GM21619 (cell line): Measurements from ENCODE around the gene SMCHD1.
"Not testable (repeated sequence)": the region's sequence is repeated elsewhere in the genome, so short reads cannot be mapped to it uniquely, and the experiment has no call there.

Experiments
- ATAC-seq: cut with Tn5 transposase; IDR thresholded peaks from one replicate; pipeline ENCODE4 v1.9.1; 2021; ENCODE audit not compliant: unreplicated experiment

The SMCHD1 gene

DNA sequence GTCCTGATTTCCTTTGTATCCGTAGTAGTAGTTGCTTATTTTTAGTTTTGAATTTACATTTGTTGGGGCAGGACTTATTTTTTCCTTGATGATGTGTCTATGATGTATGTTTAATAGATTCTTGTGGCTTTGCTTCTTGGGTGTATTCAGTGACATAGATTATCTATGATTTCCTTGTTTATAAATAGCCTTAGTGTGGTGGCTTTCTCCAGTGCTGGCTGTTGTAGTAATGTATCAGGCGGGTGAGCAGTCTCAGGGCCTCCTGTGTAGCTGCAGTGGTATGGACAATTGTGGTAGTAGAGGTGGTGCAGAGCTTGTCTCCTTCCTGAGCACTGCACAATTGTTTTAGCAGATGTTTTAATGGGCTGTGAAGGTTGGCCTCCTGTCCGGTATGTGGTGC lies 60.5 kb downstream of the SMCHD1 start:
- no peak for ATAC-seq

DNA sequence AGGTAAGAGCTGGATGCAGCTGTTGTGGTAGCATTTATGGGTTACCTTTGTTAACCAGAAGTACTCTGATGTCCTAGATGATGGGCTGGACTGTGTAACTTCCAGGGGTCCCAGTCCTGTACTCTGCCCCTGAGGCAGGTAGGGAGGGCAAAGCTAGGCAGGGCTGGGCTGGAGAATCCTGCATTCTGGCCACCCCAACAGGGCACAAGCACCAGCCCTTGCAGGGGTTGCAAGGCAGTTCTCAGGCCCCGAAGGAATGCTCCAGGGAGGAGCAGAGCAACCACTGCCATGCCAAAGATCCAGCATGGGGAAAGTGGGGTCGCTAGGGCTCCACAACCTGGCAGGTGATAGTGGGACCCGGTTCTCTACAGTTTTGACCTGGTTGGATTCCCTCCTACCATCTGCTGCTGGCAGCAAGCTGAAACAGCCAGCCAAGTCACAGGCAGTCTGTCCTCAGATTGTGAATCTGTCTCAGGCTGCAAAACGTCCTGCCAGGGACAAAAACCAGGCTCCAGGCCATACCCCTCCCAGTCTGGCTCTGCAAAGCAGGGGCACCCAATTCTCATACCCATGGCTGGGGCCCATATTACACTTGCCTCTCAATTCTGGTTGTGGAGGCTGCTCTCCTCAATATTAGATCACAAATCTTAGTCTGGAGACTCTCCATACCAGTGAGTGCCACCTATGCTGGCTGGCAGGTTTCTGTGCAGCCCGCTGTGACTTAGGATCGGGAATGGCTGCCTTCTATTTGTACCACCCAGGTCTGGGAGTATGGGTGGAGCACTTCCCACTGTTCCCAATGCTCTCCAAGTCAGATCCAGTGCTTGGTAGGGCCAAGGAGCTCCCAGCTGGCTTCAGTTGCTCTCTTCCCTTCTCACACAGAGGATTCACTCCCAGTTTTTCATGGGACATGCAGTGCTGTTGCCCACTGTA lies 61.1 kb downstream of the SMCHD1 start:
- ATAC-seq = no peak

DNA sequence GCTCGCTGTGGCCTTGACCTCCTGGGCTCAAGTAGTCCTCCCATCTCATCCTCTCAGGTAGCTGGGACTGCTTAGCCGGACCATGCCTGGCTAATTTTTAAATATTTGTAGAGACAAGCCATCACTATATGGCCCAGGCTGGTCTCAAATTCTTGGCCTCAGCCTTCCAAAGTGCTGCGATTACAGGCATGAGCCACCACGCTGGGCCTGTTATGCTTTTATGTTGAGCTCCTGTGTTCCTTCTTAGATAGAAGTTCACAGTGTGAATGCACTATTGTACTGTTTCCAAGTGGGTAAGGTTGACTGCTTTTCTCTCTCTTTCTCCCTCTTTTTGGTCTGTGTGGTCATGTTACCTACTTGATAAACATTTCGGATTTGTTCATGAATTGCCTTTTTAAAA lies 61.9 kb downstream of the SMCHD1 start:
- no peak for ATAC-seq

DNA sequence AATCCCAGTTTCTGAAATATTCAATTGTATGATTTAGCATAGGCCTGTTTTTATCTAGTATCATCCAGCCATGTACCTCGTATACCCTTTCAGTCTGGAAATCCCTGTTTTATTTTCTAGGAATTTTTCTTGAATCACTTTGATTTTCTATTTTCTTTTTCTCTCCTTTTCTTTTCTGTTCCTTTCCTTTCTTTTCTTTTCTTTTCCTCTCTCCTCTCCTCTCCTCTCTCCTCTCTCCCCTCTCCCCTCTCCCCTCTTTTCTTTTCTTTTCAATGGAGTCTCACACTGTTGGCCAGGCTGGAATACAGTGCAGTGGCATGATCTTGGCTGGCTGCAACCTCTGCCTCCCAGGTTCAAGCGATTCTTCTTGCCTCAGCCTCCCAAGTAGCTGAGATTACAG lies 63.5 kb downstream of the SMCHD1 start:
- no peak for ATAC-seq

DNA sequence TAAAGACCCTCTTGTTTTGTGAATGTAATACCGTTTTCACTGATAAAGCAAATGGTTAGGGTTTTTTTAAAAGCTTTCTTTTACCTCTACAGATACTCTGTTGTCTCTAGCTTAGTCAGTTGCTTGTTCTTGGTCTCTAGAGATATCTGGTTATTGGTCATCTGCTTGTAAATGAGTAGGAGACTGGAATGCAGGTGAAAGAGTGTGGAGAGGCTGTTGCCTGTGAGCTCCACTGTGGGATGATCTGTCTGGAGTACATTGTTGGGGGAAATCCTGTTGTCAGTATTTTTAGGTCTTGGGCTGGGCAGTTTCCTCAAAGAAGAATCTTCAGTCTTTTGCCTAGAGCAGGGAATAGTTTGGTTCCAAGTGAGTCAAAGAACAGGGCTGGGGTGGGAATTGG lies 67.7 kb downstream of the SMCHD1 start:
- no peak for ATAC-seq

DNA sequence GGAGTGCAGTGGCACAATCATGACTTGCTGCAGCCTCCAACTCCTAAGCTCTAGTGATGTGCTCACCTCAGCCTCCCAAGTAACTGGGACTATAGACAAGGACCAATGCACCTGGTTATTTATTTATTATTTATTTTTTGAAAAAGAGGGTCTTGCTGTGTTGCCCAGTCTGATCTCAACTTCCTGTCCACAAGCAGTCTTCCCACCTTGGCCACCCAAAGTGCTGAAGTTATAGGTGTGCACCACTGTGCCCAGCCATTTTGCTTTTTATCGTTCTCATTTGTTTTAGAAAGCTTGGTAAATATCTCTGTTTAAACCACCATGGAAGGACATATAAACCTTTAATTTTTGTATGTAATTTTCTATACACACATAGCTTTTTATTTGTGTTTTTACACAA lies 74.2 kb downstream of the SMCHD1 start:
- ATAC-seq = no peak

DNA sequence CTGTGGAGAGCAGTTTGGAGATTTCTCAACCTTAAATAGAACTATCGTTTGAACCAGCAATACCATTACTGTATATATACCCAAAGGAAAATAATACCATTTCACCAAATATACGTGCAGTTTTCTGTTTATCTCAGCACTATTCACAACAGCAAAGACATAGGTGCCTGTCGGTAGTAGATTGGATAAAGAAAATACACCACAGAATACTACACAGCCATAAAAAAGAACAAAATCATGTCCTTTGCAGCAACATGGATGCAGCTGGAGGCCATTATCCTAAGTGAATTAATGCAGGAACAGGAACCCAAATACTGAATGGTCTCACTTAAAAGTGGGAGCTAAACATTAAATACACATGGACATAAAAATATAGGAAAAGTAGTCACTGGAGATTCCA lies 81.3 kb downstream of the SMCHD1 start:
- no peak for ATAC-seq

DNA sequence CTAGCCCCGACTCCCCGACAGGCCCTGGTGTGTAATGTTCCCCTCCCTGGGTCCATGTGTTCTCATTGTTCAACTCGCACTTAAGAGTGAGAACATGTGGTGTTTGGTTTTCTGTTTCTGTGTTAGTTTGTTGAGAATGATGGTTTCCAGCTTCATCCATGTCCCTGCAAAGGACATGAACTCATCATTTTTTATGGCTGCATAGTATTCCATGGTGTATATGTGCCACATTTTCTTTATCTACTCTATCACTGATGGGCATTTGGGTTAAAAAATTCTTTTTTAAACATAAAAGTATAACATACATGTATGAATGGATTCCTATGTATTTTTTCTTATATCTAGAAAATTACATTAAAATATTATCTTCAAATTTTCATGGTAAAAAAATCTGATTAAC lies 84.6 kb downstream of the SMCHD1 start:
- not testable (repeated sequence) for ATAC-seq

DNA sequence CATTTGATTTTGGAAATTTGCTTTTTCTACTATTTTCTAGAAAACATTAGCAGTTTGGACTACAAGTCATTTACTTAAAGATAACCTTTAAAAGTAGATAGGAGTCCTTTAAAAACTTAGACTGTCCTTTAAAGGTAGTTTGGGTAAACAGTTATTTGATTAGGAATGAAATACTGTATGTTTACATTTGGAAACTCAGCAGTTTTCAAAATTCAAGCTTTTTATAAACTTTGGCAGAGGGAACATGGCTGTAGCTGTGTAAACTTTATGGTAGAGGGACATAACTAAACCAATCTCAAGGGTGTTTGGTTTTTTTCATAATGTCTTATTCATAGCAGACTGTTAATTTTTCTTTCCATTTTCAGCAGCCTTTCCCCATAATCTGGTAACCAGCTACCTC lies 90.7 kb downstream of the SMCHD1 start:
- ATAC-seq = no peak

DNA sequence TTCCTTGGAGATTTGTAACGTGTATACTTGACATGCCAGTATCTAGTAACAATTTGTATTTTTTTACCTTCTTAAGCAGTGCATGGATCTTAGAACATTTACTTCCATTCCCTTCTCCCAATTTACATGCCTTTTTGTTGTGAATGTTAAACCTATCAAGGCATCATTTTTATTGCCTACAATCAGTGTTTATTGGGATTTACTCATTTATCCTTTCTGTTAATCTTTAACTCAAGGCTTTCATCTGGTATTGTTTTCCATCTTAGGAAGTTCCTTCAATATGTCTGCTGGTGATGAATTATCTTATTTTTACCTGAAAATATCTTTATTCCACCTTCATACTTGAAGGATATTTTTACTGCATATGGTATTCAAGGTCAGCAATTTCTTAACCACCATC lies 102.8 kb downstream of the SMCHD1 start:
- no peak for ATAC-seq

DNA sequence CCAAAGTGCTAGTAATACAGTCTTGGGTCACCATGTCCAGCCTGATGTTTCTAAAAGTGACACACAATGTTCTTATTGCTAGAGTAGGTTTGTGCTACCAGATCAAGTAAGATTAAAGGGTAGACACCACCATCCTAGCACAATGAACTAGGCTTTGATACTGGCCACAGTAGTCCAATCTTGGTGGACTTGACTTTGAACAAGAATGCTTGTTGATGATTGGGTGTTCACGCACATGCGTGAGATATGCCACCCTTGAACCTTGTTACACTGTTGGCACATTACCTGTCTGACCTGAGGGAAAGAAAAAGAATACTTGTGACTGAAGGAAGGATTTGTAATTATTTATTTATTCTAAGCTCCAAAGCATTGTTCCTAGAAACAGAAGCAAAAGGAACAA lies 119.1 kb downstream of the SMCHD1 start:
- ATAC-seq = no peak

DNA sequence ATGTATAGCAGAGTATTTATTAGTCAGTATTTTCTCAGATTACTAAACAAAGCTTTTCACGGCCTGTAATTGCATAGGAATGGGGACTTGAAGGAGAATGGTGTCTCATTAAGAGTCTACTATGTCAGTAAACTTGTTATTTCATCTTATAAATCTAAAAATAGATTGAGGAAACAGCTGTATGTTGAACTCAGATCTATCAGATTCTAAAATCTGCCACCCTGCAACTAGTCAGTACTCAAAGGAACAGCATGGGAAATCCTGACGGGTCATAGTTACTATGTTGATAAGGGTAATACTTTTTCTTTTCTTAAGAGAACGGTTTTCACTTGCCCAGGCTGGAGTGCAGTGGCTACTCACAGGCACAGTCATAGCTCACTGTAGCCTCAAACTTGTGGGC lies 121.1 kb downstream of the SMCHD1 start:
- no peak for ATAC-seq

DNA sequence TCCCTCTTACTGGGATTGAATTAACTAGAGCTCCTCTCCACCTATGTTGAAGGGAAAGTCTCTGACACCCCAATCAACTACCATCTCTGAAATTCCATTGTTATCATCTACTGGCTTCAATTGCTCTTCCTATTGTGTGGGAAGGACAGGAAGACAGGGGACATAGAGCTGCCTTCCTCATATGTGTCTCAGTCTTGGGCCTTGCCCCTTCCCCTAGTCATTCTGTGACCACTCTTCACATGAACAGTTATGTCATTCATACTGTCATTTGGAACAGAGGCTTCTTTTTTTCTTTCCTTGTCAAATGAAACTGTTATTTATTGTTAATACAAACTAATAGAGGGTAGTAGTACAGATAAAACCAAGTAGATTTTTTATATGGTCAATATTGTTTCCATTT lies 121.7 kb downstream of the SMCHD1 start:
- no peak for ATAC-seq

DNA sequence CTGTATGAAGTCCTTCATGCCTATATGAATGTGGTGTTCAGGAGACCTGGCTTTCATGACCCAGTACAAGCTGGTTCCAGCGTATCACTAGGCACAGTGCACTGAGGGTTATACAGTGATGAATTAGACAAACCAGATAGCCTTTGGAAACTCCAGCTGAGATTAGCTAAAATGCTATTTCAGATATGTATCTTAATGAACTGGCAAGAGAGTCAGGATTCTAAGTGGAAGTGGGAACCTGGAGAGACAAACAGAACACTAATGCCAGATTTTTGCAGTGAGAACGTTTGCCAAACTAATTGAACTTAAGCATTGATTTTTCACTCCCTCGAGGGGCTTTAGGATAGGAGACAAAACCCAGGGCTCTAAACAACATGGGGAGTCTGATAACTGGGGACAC lies 125.2 kb downstream of the SMCHD1 start:
- ATAC-seq = no peak

DNA sequence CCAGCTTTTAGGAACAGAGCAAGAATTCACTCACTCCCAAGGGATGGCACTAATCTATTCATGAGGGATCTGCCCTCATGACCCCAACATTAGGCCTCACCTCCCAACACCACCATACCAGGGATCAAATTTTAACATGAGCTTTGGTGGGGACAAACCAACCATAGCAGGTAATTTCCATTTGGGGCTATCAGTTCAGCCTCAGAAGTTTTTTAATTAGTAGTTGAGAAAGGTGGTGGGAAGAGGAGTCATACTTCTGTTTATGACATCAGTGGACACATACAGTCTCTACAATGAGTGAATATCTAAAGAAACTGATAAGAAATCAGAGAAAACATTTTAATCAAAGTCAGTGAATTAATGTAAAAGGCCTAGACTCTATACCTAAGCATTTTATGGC lies 131.7 kb downstream of the SMCHD1 start:
- ATAC-seq = no peak

DNA sequence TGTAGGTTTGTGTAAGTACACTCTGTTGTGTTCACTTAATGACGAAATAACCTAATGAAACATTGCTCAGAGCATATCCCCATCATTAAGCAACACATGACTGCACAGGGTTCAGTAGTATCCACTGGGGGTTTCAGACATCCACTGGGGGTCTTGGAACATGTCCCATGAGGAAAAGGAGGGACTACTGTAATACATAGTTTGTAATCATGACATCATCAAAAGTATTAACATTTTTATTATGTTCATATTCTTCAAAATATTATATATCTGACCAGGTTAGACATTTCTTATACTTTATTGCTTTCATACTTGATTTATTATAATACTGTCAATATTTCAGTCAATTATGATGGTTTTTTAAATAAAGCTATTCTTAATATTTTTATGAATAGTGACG lies 136.9 kb downstream of the SMCHD1 start:
- no peak for ATAC-seq

DNA sequence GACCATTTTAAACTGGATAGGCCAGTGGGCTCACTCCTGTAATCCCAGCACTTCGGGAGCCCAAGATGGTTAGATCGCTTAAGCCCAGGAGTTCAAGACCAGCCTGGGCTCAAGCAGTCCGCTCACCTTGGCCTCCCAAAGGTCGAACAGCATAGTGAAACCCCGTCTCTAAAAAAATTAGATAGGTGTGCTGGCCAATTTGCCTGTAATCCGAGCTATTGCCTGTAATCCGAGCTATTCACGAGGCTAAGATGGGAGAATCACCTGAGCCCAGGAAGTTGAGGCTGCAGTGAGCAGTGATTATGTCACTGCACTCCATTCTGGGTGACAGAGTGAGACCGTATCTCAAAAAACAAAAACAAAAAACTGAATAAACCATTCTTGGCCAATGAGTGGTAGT lies 138.6 kb downstream of the SMCHD1 start:
- ATAC-seq = no peak

DNA sequence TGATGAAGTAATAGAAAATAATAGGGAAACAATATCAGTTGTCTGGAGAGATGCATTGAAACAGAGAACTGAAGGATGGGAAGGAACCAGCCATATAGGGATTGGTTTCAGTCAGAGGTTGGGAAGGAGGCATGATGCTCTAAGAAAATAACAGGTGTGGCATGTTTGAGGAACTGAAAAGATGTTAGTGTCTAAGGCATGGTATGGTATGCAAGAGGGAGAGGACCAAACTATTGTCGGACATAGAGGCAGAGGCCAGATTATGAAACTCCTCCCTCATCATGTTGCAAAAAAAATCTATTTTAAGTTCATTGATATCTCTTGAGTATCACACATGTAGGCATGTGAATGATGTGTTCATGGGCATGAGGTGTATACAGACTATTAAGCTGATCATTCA lies 142.4 kb downstream of the SMCHD1 start:
- ATAC-seq = no peak

DNA sequence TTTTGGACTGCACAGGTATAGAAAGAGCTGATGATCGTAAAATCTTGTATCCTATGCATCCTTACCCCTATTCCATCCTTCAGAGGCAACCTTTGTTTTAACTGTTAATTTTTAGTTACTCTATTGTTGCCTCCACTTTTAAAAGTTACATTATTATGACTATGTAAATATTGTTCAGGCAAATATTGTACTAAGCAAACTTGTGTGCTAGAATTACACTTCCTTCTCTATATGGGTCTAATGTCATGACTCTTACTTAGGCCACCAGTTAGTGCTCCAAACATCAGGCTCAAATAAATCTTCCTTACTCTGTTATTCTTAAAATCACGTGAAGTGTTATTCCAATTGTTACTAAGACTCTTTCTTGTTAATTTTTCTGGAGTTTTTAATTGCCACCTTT lies 143.8 kb downstream of the SMCHD1 start:
- no peak for ATAC-seq

DNA sequence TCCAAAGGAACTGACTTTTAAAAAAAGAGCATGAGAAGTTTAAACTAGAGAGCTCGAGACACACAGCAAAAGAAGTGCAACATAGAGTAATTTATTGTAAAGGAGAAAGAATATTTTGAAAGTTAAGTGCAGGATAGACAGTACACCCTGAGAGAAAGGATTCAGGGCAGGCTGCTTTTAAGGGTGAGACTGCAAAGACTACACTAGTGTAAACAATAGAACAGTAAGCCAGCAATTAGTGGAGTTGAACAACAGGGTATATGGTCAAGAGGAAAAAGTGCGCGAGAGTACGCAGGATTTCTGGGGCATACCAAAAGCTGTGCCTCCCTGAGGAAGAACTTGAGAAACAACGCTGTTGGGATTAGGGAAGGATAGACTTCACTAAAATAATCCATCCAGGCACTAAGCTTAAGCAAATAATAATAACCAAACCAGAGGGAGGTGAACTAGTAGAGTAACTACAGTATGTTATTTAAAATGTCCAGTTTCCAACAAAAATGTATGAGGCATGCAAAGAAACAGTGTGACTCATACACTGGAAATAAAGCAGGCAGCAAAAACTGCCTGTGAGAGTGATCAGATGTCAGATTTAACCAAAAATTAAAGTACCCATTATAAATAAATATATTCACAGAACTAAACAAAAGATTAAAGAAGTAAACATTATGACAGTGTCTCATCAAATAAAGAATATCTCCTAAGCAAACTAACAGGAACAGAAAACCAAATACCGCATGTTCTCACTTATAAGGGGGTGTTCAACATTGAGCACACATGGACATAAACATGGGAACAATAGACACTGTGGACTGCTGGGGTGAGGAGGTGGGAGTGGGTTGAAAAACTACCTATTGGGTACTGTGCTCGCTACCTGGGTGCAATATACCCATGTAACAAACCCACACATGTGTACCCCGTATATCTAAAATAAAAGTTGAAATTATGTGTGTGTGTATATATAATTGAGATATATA lies 150.7 kb downstream of the SMCHD1 start:
- ATAC-seq = no peak

DNA sequence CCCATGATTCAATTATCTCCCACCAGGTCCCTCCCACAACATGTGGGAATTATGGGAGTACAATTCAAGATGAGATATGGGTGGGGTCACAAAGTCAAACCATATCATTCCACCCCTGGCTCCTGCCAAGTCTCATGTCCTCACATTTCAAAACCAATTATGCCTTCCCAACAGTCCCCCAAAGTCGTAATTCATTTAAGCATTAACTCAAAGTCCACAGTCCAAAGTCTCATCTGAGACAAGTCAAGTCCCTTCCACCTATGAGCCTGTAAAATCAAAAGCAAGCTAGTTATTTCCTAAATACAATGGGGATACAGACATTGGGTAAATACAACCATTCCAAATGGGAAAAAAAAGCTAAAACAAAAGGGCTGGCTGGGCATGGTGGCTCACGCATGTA lies 153.1 kb downstream of the SMCHD1 start:
- ATAC-seq = not testable (repeated sequence)

DNA sequence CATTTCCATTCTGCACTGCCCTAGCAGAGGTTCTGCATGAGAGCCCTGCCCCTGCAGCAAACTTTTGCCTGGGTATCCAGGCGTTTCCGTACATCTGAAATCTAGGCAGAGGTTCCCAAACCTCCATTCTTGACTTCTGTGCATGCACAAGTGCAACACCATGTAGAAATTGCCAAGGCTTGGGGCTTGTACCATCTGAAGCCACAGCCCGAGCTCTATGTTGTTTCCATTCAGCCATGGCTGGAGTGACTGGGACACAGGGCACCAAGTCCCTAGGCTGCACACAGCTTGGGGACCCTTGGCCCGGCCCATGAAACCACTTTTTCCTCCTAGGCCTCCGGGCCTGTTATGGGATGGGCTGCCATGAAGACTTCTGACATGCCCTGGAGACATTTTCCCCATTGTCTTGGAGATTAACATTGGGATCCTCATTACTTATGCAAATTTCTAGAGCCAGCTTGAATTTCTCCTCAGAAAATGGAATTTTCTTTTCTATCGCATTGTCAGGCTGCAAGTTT lies 154.2 kb downstream of the SMCHD1 start:
- ATAC-seq = not testable (repeated sequence)
